Measurements from ENCODE around the gene CCNG2.

GRCh38 chr4:77149789-77150188, 7.2 kb upstream of the CCNG2 start:
- TF ChIP-seq GATA3 (IDR thresholded peaks at IDR 0.05; ENCODE audit: low read depth, low read length): no peak
- TF ChIP-seq GATA2 (IDR thresholded peaks at IDR 0.05; ENCODE audit: low read depth, low read length): no peak

Data from SH-SY5Y (cell line).